Heart right ventricle (tissue), 16 donors: ENCODE data around the gene ADGRG7. TPM values are rescaled to one million over a fixed set of nuclear protein-coding genes. Genes with fewer than 3 reads are reported as not detected.

Experiments used
- ATAC-seq, 8 donors: fragments of 200-7000 bp; cut with Tn5 transposase; one replicate each; pipeline ENCODE4 v1.9.1; 2020; ENCODE audit warnings: mild to moderate bottlenecking in 8 of 8, moderate library complexity in 8 of 8, moderate number of reproducible peaks in 1 of 8
- DNase-seq, 2 donors: peaks; one replicate each; pipeline ENCODE4 v3.0.0-alpha.2; 2020
- H3K27ac ChIP-seq, 10 donors: fragments of 200-600 bp; sonication (generic) in 2 of 10; one replicate each; pipeline versions ENCODE4 v1.5.0 to v1.8.0; 2020 to 2022; ENCODE audit warnings: mild to moderate bottlenecking in 3 of 10
- H3K27me3 ChIP-seq, 7 donors: fragments of 200-600 bp; one replicate each; pipeline ENCODE4 v1.8.0; 2021 to 2022; ENCODE audit warnings: mild to moderate bottlenecking in 2 of 7
- H3K36me3 ChIP-seq, 9 donors: fragments of 200-600 bp; sonication (generic) in 1 of 9; one replicate each; pipeline versions ENCODE4 v1.5.0 to v1.8.0; 2020 to 2022; ENCODE audit warnings: mild to moderate bottlenecking in 2 of 9
- H3K4me1 ChIP-seq, 9 donors: fragments of 200-600 bp; sonication (generic) in 1 of 9; one replicate each; pipeline versions ENCODE4 v1.5.0 to v1.8.0; 2020 to 2022; ENCODE audit warnings: mild to moderate bottlenecking in 4 of 9
- H3K4me3 ChIP-seq, 10 donors: fragments of 200-600 bp; sonication (generic) in 2 of 10; one replicate each; pipeline versions ENCODE4 v1.5.0 to v1.8.0; 2020 to 2022; ENCODE audit warnings: mild to moderate bottlenecking in 7 of 10, moderate library complexity in 2 of 10
- H3K9me3 ChIP-seq, 11 donors: fragments of 200-600 bp in 10 of 11; sonication (generic) in 2 of 11; one replicate each; pipeline versions ENCODE4 v1.5.0 to v1.8.0; 2013 to 2022; ENCODE audit warnings: mild to moderate bottlenecking in 2 of 11, control low read depth in 1 of 11, moderate library complexity in 1 of 11
- CTCF ChIP-seq, 9 donors: fragments of 200-600 bp; sonication (generic) in 2 of 9; IDR thresholded peaks; one replicate each; pipeline versions ENCODE4 v1.5.0 to v1.8.0; 2021 to 2022; ENCODE audit warnings: antibody characterized with exemption in 9 of 9, mild to moderate bottlenecking in 5 of 9, moderate library complexity in 1 of 9
- WGBS, 2 donors: extraction: QIAGEN DNeasy Blood & Tissue Kit; methylation state at CpG; one replicate each; pipeline ENCODE4 v1.1.7; 2013; ENCODE audit warnings: inconsistent platforms in 1 of 2; 5-methylcytosine and 5-hydroxymethylcytosine counted together
- intact Hi-C, 10 donors: fragments of 100-400 bp; cut with DNase I; formaldehyde crosslinking; loops; one replicate each; pipeline versions ENCODE4 v1.11.1 to v1.14.2; 2022
- polyA plus RNA-seq, 2 donors: library from polyadenylated mRNA; stranded (reverse); fragments of 200-250 nt; gene quantifications; one replicate each; pipeline ENCODE4 v1.2.3, GENCODE V29; 2013
- total RNA-seq, 10 donors: library from RNA; stranded (reverse); fragmentation: NEBNext Ultra II Directional in 3 of 10; extraction: Animal tissue kit (Norgen Biotek cat#: 25700) in 3 of 10; gene quantifications; one replicate each; pipeline versions ENCODE4 v1.2.1 to v1.2.4, GENCODE V29; 2021 to 2023
- donor health status: Arrhythmogenic right ventricular cardiomyopathy.
- donor health status: ischemic (EF 13 %, LVEDD 7.1; RV severe dilation, severe dysfunction).
- donor health status: healthy with polysubstance abuse.
- donor health status: DM: no; HTN: yes; CAD: no.
- donor health status: DM: no; HTN: no; CAD: no.
- donor health status: ischemic (EF 25% LVEDD 6.9; RV normal size, moderate dysfunction).
- donor health status: ischemic (EF 25% LVEDD 5.7; RV mildly dilated, moderate dysfunction).
- donor health status: healthy.
- donor health status: DM: yes; HTN: yes; CAD: no.
- donor health status: Ischemic cardiomyopathy.
- donor health status: ischemic (EF 35%, LVEDD 5.7; RV mildly dilated, moderate dysfunction).
- donor health status: nonischemic (EF 11% LVEDD 7.7; RV severe dilation, severe dysfunction).
- donor health status: DM: yes; HTN: yes; CAD: no.
- donor health status: PGD.
- donor health status: ischemic (EF 29% LVEDD 5.4; RV normal size, mild dysfunction).
- donor health status: nonischemic (EF 23%, LVEDD 6.1; RV moderate dilation, normal function).

Gene ADGRG7
- total and polyA plus RNA-seq, 12 donors = 0.30 TPM; not detected in 11

GRCh38 chr3:100627491-100627890 lies 18.1 kb downstream of the ADGRG7 start:
- intact Hi-C loops = no loop called here
- ATAC-seq (no peak), DNase-seq (no peak)
- no peak for TF ChIP-seq CTCF (IDR thresholded peaks at IDR 0.05)
- no peak overlapping the region for H3K27ac ChIP-seq
- H3K4me1 ChIP-seq = no peaks in the 10 kb centered on the region
- no peak overlapping the region for H3K4me3 ChIP-seq
- H3K9me3 ChIP-seq = peaks cover 0 to 21% (median 0%) of the 10 kb centered on the region in 11 donors
- no peaks in the 10 kb centered on the region for H3K27me3 ChIP-seq
- WGBS, 2 donors = 39 to 41% methylated on average over 2 of the region's 2 CpGs
- H3K36me3 ChIP-seq = no peaks in the 10 kb centered on the region

DNA sequence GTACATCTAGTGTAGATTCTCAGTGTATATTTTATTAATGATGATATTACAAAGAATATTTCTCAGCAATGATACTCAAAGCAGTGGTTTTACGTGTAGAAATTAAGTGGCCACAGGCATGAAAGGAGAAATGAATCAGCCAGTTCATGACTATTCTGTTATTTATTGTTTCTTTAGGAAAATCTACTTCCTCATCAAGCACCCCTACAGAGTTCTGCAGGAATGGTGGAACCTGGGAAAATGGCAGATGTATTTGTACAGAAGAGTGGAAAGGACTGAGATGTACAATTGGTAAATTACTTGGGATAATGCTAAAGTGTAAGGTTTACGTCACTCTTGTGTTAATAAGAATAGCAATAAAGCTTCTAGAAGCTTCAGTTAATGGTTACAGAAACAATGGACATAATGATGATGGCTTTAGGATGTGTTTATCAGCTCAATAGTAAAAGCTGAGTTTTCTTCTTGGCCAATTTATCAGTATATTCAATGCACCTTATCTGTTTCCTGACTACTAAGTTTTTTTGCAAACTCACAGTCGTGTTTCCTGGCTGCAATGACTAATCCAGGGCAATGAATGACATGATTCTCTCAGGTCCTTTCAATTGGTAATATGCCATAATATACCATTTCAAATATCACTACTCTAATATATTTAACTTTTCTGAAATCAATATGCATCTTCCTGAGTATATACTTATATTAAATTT lies 20.2 kb downstream of the ADGRG7 start:
- H3K27me3 ChIP-seq = no peaks in the 10 kb centered on the region
- H3K27ac ChIP-seq = no peak overlapping the region
- DNase-seq = no peak
- TF ChIP-seq CTCF (IDR thresholded peaks at IDR 0.05) = no peak
- ATAC-seq = no peak
- H3K36me3 ChIP-seq = no peaks in the 10 kb centered on the region
- whole genome bisulfite sequencing, 2 donors = 57 to 66% methylated on average over 3 of the region's 3 CpGs
- intact Hi-C loops = no loop called here
- no peak overlapping the region for H3K4me3 ChIP-seq
- H3K9me3 ChIP-seq = peaks cover 0 to 9% (median 0%) of the 10 kb centered on the region in 11 donors
- no peaks in the 10 kb centered on the region for H3K4me1 ChIP-seq

GRCh38 chr3:100630664-100631063 lies 21.3 kb downstream of the ADGRG7 start:
- 81 to 84% methylated on average over 1 of the region's 1 CpG for WGBS, 2 donors
- no peak for ATAC-seq

DNA sequence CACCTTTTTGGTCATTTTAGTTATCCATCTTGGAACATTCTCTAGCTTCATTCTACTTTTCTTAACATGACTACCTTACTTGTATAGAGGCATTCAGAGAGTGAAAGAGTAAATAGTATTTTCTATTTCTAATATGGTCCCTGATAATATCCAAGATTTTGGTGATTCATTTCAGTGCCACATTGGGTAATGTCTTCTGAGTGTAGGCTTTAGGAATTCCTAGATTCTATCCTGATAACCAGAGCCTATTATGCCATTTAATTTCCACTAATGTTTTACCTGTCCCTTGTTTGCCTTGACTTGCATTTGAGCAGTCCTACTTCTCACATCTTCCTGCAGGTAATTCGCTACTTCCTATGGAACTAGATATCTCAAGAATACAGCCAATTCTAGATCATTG lies 21.8 kb downstream of the ADGRG7 start:
- intact Hi-C loops = no loop called here
- ATAC-seq = no peak

More at GRCh38 chr3:100630664-100631063, 21.3 kb downstream of the ADGRG7 start:
- Histone ChIP-seq H3K27me3 (no peaks in the 10 kb centered on the region), H3K27ac (no peak overlapping the region), H3K36me3 (no peaks in the 10 kb centered on the region), H3K4me1 (no peaks in the 10 kb centered on the region), H3K9me3 (no peaks in the 10 kb centered on the region), H3K4me3 (no peak overlapping the region)
- DNase-seq = no peak
- intact Hi-C loops = no loop called here
- no peak for TF ChIP-seq CTCF (IDR thresholded peaks at IDR 0.05)

More for the DNA sequence above, 21.8 kb downstream of the ADGRG7 start:
- 81 to 92% methylated on average over 1 of the region's 1 CpG for WGBS, 2 donors
- H3K4me3 ChIP-seq = no peak overlapping the region
- no peaks in the 10 kb centered on the region for H3K4me1 ChIP-seq
- no peaks in the 10 kb centered on the region for H3K27me3 ChIP-seq
- H3K27ac ChIP-seq = no peak overlapping the region
- no peak for TF ChIP-seq CTCF (IDR thresholded peaks at IDR 0.05)
- H3K36me3 ChIP-seq = no peaks in the 10 kb centered on the region
- DNase-seq = no peak
- H3K9me3 ChIP-seq = no peaks in the 10 kb centered on the region
